ENCODE measurements around the gene FKBP7. TPM values are rescaled to one million over a fixed set of nuclear protein-coding genes. Genes with fewer than 3 reads are reported as not detected.

Gene FKBP7
- total and polyA plus RNA-seq, 2 of the 13 experiments (the other 11 are each of a cell fraction or from before 2014, with no cell fraction given), result 12.4 to 14.8 TPM

- peak; percentile 52; the same call in 1 of the 2 replicates for TF ChIP-seq ARID4A (CRISPR knock-in tag; IDR thresholded peaks at IDR 0.05; ENCODE audit: borderline replicate concordance)
- peak; percentile 41; the same call in 1 of the 2 replicates for TF ChIP-seq ZNF281 (CRISPR knock-in tag; IDR thresholded peaks at IDR 0.05; ENCODE audit: borderline replicate concordance)
- peak; percentile 31; the same call in 1 of the 2 replicates for TF ChIP-seq MED1 (CRISPR knock-in tag; IDR thresholded peaks at IDR 0.05)
- TF ChIP-seq HMGXB4 (CRISPR knock-in tag; IDR thresholded peaks at IDR 0.05; ENCODE audit: borderline replicate concordance in 1 of 2, low read depth in 1 of 2), result peak; percentile 47 to 73; a peak in 3 of 4 replicates
- TF ChIP-seq ASH2L (IDR thresholded peaks at IDR 0.05; ENCODE audit: insufficient read length, low read depth, low read length), result peak; percentile 58
- no peak for TF ChIP-seq MATR3 (CRISPR knock-in tag; IDR thresholded peaks at IDR 0.05)
- TF ChIP-seq ZBTB40 (IDR thresholded peaks at IDR 0.05), result no peak
- no peak for TF ChIP-seq ZBTB40 (CRISPR knock-in tag; IDR thresholded peaks at IDR 0.05)
- 0 out of 2 replicates have a peak, but pooled peaks have one; percentile 34 for TF ChIP-seq GATAD2A (CRISPR knock-in tag; IDR thresholded peaks at IDR 0.05)
- TF ChIP-seq ZNF225 (CRISPR knock-in tag; IDR thresholded peaks at IDR 0.05), result no peak
These were observed 44.7 kb upstream of the FKBP7 start (continued) for GRCh38 chr2:178522950-178523595.
